GM21390 (cell line): ENCODE data around the gene C5orf63.
"Not testable (repeated sequence)": the region's sequence is repeated elsewhere in the genome, so short reads cannot be mapped to it uniquely, and the experiment has no call there.

Source experiments
- ATAC-seq: cut with Tn5 transposase; IDR thresholded peaks from one replicate; pipeline ENCODE4 v1.9.1; 2021; ENCODE audit not compliant: unreplicated experiment

The C5orf63 gene

DNA sequence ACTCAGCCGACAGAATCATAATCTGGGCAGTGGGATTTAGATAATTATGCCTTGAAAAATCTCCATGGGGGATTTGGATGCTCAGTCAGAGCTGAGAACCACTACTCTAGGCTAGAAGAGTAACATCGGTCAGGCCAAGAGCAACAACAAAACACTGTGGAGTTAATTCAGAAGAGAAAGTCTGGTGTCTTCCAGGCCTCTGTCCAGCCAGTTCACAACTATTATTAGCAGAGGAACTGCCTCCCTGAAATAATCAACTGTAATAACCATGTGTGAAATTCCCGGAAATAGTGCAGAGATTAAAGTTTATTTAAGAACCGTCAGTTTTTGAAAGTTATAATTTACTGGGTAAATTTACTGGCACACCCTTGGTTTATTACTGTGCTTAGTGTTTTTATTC is 34.8 kb downstream of the C5orf63 start:
- ATAC-seq, result no peak

DNA sequence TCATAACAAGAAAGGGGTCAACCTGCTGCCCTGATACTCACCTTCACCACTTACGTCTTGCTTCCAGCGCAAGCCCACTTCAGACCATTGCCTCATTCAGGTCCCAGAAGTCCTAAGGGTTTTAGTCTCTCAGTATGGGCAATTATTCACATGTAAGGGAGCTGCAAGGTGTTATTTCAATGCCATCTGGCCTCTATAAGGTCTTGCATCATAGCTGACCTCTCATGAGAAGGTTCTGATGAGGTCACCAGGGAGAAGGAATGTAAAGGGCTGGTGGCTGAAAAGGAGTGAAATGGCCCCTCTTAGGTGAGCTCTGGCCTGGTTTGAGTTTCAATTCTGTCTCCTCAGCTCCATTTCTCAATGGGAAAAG is 41.5 kb downstream of the C5orf63 start:
- ATAC-seq, result no peak

DNA sequence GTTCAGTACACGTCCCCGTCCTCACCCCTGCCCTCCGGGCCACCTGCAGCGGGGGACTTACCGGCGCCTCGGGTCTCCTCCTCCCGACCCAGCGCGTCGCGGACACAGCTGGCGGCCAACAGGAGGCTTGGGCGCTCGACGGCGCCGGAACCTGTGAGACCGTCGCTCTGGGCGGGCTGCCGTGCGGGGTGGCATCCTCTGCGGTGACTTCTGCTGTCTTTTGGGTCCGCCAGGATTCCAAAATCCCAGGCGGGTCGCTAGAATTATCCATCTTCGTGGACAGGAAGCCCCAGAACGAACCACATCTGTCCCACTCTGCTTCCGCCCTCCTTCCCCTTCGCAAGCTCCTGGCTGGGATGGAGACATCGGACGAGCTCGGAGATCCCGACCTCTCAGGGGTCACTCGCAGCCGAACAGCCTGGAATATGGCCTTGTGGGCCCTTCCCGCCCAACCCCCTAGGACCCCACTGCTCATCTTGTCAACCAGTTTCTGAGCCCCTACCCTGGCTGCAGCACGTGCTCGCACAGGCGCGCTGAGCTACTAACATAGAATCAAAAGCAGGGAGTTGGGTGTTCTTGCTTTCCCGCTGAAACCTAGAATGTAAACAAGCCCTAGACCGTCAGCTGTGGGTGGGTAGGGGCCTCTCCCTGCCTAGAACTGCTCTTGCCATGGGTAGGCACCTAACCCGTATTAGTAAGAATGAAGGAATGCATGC is 42.0 kb downstream of the C5orf63 start:
- peak; percentile 4 for ATAC-seq

DNA sequence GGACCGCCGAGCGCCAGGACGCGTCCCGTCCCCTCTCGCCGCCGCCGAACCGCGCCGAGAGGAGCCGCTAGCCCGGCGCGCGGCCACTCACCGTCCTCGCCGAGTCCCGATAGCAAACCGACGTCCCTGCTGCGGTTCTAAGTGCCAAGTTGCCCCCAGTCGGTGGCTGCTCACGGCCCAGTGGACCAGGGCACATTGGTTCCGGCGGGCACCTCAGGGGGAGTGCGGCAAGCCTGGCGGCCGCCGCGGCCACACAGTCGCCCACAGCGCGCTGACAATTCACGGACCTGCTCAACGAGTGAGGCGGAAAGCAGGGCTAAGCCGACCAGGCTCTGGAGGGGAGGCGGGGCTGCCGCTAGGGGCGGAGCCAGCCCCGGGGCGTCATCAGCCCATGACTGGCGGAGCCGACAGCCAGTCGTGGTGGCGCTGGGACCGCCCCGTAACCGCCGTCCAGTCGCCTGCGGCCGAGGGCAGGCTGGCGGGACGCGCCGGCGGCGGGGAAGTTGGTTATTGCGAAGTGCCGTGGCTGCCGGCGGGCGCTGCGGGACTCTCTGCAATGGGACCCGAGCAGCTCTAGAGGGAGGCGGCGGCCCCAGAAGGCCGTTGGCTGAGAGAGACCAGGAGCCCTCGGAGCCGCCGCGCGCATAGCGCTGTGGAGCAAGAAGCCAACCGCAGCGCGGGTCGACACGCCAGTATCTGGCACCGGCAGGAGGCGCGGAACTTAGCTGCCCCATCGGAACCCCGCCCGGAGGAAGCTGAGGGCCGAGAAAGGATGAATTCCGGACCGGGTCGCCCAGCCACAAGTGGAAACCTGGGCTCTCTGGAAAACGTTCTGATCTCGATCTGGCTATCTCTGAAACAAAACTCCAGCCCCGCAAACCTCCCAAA is 42.8 kb downstream of the C5orf63 start, which contains the start of gene MARCHF3:
Gene MARCHF3 (minus strand): TSS at position 300 of the 888 bp plus-strand sequence. CDS start 112,387 bp downstream, outside the sequence.
- ATAC-seq, result peak; percentile 96

DNA sequence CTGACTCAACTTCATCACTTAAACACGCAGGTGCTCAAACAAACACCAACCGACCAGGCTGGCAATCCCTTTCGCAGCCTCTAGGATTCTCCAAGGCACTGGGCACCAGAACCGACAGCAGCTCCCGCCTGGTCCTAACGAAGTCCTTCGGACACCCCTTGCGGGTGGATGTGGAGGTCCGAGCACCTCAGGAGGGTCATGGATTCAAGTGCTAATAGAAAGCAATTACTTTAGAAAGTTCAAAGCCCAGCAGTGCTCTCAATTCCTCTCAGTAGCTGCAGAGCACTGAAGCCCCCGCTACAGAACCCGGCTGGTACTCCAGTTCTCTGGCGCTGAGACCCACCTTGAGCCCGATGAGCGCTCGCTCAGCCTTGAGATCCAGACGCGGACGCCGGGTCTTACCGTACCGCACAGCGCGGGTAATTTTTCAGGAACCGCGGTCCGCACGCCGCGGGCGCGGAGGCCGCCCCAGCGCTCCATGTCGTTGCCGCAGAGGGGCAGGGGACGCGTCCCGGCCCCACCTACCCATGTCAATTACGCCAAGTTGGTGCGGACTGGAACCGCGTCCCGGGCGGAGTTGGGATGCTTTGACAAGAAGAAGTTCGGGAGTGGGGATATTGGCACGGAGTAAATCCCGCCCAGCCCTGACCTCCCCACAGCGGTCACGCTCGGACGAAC is 43.6 kb downstream of the C5orf63 start:
- ATAC-seq, result peak; percentile 15

DNA sequence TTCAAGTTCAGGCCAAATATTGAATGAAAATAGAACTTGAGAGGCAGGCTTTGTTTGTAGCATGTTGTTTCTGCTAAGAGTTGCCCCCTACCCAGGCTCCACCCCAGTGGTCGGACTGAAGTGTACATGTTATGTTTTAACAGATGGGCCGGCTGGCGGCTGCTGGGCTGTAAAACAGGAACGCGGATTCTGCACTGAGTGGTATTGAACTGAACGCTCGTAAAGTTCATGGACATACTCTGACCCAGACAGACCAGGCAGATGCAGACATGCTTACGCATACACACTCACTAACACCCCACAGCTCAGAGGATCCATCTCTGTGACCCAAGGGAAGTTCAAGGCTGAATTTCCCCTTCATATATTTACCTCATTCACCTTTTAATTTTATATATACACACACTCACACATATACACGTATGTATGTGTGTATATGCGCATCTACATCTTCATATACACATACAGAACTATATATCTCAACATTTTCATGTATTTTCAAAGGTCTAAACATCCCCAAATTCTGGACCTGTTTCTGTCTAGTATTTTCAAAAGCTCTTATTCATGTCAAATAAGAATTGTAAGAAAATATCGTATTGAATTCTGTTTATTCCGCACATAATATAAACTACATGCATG is 44.4 kb downstream of the C5orf63 start:
- no peak for ATAC-seq

DNA sequence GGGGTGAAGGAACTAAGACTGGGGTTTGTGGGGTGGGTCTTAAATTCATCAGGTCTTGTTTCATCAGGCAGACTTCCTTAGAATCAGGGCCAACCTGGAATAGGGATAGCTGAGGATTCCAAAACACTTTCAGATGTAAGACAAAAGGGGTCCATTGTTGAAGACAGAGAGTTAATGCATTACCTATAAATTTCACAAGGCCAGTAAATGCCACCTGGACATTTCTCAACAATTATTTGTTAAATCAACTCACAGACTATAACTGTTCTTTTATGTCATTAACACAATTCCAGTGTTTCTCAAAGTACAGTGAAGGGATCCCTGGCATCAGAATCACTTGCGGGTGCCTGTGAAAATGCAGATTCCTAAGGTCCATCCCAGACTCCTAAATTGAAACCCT is 45.8 kb downstream of the C5orf63 start:
- ATAC-seq, result no peak

DNA sequence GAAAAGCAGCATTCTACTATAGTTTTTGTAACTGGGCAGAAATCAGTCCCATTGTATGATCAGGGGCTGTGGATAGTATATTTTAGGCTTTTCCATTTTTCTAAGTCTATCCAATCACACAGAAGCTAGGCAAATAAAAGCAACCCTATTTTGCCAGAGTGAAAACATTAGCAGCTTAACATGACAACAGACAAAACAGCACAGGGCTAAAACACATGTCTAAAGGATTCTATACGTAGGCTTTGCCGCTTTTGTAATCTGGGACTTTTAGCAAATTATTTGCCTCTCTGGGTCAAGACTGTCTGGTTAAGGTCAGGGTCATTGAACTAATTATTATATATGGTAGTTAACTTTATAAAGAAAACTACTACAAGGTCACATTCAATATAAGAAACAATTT is 47.1 kb downstream of the C5orf63 start:
- no peak for ATAC-seq

DNA sequence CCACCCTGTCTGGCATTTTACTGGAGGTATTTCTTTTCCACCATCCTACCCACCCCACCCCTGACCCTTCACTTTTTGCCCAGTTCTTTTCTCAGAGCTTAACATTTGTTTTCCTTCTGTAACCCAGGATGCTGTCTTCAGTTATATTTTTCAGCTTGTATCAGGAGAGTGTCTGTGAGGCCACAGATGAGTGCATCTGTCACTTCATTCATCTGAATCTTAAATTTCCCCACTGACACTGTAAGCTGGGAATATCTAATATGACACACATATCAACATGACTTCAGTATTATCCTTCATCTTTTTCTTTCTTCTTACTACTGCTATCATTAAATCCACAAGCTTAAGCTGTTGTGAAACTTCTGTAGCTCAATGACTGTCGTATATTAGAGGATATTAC is 47.8 kb downstream of the C5orf63 start:
- no peak for ATAC-seq

DNA sequence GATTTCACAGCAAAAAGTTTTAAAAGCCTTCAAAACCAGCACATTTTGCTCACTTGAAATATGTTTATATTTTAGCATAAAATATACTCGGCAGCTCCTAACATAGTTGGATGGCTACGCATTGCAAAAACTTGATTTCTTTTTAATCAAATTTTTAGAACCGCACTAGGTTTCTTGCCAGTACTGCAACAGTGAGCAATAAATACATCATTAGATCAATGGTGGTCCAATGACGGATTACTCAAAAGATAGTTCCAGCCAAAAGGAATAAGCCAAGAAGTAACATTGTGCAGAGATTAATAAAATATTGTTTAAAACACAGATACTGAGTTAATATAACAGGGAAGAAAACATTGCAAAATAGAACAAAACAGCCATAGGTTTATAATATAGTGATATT is 48.5 kb downstream of the C5orf63 start:
- no peak for ATAC-seq

DNA sequence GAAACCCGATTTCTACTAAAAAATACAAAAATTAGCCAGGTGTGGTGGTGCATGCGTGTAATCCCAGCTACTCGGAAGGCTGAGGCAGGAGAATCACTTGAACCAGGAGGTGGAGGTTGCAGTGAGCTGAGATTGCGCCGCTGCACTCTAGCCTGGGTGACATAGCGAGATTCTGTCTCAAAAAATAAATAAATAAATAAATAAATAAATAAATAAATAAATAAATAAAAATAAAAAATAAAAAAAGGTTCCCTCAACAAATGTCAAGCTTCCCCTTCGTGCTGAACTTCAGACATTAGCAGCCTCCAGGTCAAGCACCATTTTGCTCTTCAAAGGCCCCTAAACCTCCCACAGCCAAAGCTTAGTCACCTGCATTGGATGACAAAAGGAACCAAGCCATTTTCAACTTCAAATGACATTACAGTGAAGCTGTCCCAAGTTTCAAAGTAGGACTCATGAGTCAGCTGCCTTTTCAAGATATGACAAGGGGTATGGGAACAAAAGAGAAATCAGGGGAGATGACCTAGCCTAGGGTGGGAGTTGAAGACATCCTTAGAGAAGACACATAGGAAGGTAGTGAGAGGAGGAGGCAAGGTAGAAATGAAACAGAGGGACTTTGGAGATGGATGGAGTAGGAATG is 49.6 kb downstream of the C5orf63 start:
- not testable (repeated sequence) for ATAC-seq

DNA sequence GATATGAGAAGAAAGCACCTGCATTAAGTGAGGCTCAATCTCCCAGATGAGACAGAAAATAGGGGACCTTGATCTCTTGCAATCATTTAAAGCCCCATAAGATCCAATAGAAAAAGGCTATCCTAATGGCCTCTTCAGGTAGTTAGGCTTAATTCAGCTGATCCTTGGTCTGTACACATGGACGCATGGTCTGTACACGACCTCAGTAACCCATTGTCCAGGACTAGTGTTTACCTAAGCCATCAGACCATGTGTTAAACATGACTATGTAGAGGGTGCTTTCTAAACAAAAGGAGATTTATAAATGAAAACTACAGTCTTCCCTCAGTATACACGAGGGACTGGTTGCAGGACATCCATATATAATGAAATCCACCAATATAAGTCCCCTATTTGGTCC is 50.5 kb downstream of the C5orf63 start:
- ATAC-seq, result no peak

DNA sequence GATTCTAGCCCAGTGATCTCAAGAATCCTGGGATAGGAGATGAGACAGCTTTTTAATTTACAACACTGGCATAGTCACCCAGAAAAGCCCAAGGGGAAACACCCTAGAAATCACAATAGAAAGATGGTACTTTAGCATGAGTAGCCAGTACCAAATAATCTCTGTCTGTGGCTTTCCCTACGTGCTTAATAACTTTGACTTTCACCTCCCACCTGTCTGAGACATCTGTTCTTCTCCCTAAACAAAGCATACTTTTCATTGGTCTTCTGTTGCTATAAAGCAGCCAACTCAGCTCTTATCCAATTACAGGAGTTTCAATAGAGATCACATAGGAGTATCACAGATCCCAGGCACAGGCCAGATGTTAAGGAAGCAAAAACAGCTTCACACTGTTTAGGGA is 53.4 kb downstream of the C5orf63 start:
- peak; percentile 54 for ATAC-seq

DNA sequence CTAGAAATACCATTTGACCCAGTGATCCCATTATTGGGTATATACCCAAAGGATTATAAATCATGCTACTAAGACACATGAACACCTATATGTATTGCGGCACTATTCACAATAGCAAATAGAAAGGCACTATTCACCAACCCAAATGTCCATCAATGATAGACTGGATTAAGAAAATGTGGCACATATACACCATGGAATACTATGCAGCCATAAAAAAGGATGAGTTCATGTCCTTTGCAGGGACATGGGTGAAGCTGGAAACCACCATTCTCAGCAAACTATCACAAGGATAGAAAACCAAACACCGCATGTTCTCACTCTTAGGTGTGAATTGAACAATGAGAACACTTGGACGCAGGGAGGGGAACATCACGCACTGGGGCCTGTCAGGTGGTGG is 56.6 kb downstream of the C5orf63 start:
- not testable (repeated sequence) for ATAC-seq

DNA sequence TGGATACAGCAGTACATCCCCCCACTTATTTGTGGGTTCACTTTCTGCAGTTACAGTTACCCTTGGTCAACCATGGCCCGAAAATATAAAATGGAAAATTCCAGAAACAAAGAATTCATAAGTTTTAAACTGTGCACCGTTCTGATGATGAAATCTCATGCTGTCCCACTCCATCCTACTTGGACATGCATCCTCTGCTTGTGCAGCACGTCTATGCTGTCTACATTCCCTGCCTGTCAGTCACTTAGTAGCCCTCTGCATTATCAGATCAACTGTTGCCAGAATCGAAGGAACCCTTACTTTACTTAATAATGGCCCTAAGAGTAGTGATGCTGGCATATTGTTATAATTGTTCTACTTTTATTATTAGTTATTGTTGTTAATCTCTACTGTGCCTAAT is 57.6 kb downstream of the C5orf63 start:
- ATAC-seq, result no peak

DNA sequence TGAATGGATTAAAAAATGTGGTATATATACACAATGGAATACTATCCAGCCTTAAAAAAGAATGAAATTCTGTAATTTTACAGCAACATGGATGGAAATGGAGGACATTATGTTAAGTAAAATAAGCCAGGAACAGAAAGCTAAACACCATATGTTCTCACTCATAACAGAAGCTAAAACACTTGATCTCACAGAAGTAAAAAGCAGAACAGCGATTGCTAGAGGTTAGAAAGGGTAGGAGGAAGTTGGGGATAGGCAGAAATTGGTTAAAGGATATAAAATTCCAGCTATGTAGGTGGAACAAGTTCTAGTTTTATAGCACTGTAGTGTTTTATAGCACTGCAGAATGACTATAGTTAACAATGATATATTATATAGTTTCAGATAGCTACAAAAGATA is 58.7 kb downstream of the C5orf63 start:
- peak; percentile 48 for ATAC-seq

DNA sequence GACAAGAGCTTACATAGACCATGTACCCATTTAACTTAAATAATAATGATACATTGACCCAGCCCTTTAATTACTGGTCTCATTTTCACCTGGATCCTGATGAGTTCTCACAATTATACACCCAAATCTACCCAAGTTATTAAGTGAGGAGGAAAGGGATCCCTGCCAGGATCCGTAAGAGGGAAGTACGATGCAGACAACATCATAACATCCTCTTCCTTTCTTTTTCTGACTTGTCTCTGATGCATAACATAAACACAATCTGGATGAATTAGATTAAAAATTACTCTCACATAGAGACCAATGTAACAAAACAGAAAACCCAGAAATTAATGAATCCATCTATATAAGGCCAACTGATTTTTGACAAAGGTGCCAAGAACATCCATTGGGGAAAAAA is 59.9 kb downstream of the C5orf63 start:
- no peak for ATAC-seq

DNA sequence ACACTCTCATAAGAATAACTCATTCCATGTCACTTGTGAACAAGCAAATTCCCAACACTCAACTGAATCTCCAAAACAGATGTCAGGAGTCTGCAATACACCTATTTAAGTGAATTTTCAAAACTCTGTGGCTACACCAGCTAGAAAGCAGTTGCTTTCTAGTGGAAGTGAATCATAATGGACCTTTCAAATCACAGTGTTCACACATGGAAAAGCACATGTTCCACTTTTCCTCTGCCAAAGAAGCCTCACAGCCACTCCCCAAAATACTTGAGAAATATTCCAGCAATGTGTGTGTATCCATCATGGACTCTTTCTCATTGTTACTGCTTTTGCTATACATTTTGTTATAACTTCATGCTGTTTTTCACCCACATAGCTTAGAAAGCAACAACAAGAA is 60.4 kb downstream of the C5orf63 start:
- no peak for ATAC-seq

DNA sequence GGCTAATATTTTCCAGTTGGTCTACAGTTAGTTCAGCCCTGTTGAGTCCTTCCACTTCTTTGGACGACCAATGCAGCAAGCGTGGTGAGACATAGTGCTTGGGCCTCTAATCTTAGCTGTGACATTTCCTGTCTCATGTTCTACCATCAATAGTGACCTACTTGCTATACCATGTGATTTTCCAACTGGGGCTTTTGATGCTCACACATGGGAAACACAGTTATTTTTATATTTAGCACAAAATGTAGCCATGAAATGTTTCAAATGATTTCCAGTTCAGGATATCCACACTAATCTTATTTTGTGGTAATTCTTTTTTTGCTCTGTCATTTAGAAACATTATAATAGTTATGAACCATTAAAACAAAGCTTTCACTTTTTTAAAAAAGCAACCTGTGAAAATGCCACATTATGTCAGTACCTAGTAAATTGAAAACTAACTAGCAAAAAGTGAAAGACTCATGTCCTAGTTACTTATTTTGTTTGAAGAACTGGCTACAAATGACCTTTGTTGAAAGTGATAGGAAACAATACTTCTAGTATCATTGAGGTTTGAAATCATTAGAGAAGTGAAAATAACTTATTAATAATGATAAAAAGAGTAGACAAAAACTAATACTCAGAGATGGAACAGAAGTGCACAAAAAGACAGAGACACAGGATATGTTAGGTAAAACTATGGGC is 61.2 kb downstream of the C5orf63 start:
- ATAC-seq, result peak; percentile 84

DNA sequence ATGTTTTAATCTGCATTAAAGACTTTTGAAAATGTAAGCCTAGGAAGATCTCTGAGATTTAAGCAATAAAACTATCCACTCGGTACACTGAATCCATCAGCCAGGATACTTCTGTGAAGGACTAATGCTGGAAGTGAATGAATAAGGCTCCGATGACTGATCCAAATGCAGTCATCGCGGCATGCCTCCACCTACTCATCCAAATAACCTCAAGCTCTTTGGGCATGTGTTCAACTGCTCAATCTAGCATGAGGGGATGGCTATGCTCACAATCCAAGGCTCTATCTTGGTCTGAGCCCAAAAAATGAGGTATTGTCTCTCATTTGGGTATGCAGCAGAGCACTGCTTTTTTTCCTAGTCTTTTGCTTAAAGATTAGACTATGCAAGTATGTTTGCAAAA is 62.1 kb downstream of the C5orf63 start:
- no peak for ATAC-seq
